Sigmoid colon (tissue), 7 donors: ENCODE data around the gene AATF. TPM values are rescaled to one million over a fixed set of nuclear protein-coding genes. Genes with fewer than 3 reads are reported as not detected.
"Not testable (repeated sequence)": the region's sequence is repeated elsewhere in the genome, so short reads cannot be mapped to it uniquely, and the experiment has no call there.

Experiments
- DNase-seq: peaks from one replicate; pipeline ENCODE4 v3.0.0-alpha.2; 2019
- H3K27ac ChIP-seq, 4 donors: fragments of 200-600 bp; sonication (generic); one replicate each; pipeline ENCODE4 v1.5.1; 2016 to 2019; ENCODE audit warnings: mild to moderate bottlenecking in 1 of 4
- H3K27me3 ChIP-seq, 3 donors: fragments of 200-600 bp; sonication (generic); one replicate each; pipeline ENCODE4 v1.5.1; 2019; ENCODE audit warnings: mild to moderate bottlenecking in 1 of 3
- H3K36me3 ChIP-seq, 4 donors: fragments of 200-600 bp; sonication (generic); one replicate each; pipeline ENCODE4 v1.5.1; 2016 to 2019
- H3K4me1 ChIP-seq, 4 donors: fragments of 200-600 bp; sonication (generic); one replicate each; pipeline ENCODE4 v1.5.1; 2017 to 2019
- H3K4me3 ChIP-seq, 4 donors: fragments of 200-600 bp; sonication (generic); one replicate each; pipeline ENCODE4 v1.5.1; 2017 to 2019; ENCODE audit warnings: mild to moderate bottlenecking in 2 of 4, moderate library complexity in 1 of 4
- H3K9me3 ChIP-seq, 4 donors: fragments of 200-600 bp in 3 of 4; sonication (generic) in 3 of 4; one replicate each; pipeline versions ENCODE4 v1.5.1 to v1.6.1; 2013 to 2019
- CTCF ChIP-seq, 4 experiments: fragments of 450-650 bp in 3 of 4; fragments of 200-600 bp in 1 of 4; IDR thresholded peaks; one replicate each; pipeline ENCODE4 v1.5.1; 2016 to 2019; ENCODE audit warnings: antibody characterized with exemption in 4 of 4, mild to moderate bottlenecking in 3 of 4, moderate library complexity in 2 of 4
- EP300 ChIP-seq, 4 donors: sonication (generic); formaldehyde crosslinking; IDR thresholded peaks; one replicate each; pipeline ENCODE4 v1.6.1; 2017; ENCODE audit warnings: antibody characterized with exemption in 4 of 4
- POLR2A ChIP-seq, 2 donors: fragments of 450-650 bp; IDR thresholded peaks; one replicate each; pipeline ENCODE4 v1.6.1; 2016; ENCODE audit warnings: antibody characterized with exemption in 2 of 2, mild to moderate bottlenecking in 2 of 2, moderate library complexity in 2 of 2
- POLR2AphosphoS5 ChIP-seq, 4 donors: sonication (generic); formaldehyde crosslinking; IDR thresholded peaks; one replicate each; pipeline ENCODE4 v1.6.1; 2017; ENCODE audit warnings: antibody characterized with exemption in 4 of 4
- WGBS, 2 donors: extraction: QIAGEN DNeasy Blood & Tissue Kit; methylation state at CpG; one replicate each; pipeline ENCODE4 v1.1.7; 2013; 5-methylcytosine and 5-hydroxymethylcytosine counted together
- intact Hi-C: fragments of 100-400 bp; cut with DNase I; formaldehyde crosslinking; loops from one replicate; pipeline ENCODE4 v1.15.1; 2023
- polyA plus RNA-seq, 3 donors: library from polyadenylated mRNA; stranded (reverse); fragments of 200-250 nt; gene quantifications; one replicate each; pipeline ENCODE4 v1.2.3, GENCODE V29; 2013
- total RNA-seq, 4 donors: library from RNA; depleted of rRNA; stranded (reverse); fragments of >200 nt; gene quantifications; one replicate each; pipeline ENCODE4 v1.1.0, GENCODE V29; 2016
- donor health status: healthy with polysubstance abuse.
- donor health status: Bipolar disorder and iron deficiency.
- donor health status: healthy.

AATF gene
- total and polyA plus RNA-seq, 7 donors, result 27.6 to 38.3 (median 33.2) TPM

GRCh38 chr17:37069087-37069486 lies 120.3 kb downstream of the AATF start:
- 29 to 83% methylated on average over 3 of the region's 3 CpGs for WGBS, 2 donors
- peaks cover 2 to 43% (median 11%) of the 10 kb centered on the region in 3 donors for H3K27me3 ChIP-seq
- TF ChIP-seq CTCF (IDR thresholded peaks at IDR 0.05), result no peak
- no peak for TF ChIP-seq EP300 (IDR thresholded peaks at IDR 0.05)
- no peak for TF ChIP-seq POLR2AphosphoS5 (IDR thresholded peaks at IDR 0.05)
- no peak for TF ChIP-seq POLR2A (IDR thresholded peaks at IDR 0.05)
- H3K36me3 ChIP-seq, result no peaks in the 10 kb centered on the region
- intact Hi-C loops, result no loop called here
- no peaks in the 10 kb centered on the region for H3K9me3 ChIP-seq
- no peaks in the 10 kb centered on the region for H3K4me1 ChIP-seq
- H3K27ac ChIP-seq, result no peak overlapping the region
- DNase-seq, result no peak
- H3K4me3 ChIP-seq, result no peak overlapping the region

- H3K27ac ChIP-seq, H3K9me3 ChIP-seq, H3K4me1 ChIP-seq, H3K27me3 ChIP-seq, H3K36me3 ChIP-seq, DNase-seq, H3K4me3 ChIP-seq, intact Hi-C loops: not testable (repeated sequence)
- WGBS, 2 donors, result 73 to 76% methylated on average over 3 of the region's 3 CpGs
Measured at GRCh38 chr17:37073464-37073863, 124.7 kb downstream of the AATF start.

GRCh38 chr17:37079065-37079708 lies 130.4 kb downstream of the AATF start:
- intact Hi-C loops, result no loop called here
- H3K9me3 ChIP-seq, result no peaks in the 10 kb centered on the region
- H3K36me3 ChIP-seq, result no peaks in the 10 kb centered on the region
- no peaks in the 10 kb centered on the region for H3K4me1 ChIP-seq
- H3K27me3 ChIP-seq, result peaks cover 0 to 5% (median 0%) of the 10 kb centered on the region in 3 donors
- DNase-seq, result no peak
- H3K27ac ChIP-seq, result no peak overlapping the region
- no peak for TF ChIP-seq POLR2A (IDR thresholded peaks at IDR 0.05)
- TF ChIP-seq POLR2AphosphoS5 (IDR thresholded peaks at IDR 0.05), result no peak
- TF ChIP-seq CTCF (IDR thresholded peaks at IDR 0.05), result no peak
- TF ChIP-seq EP300 (IDR thresholded peaks at IDR 0.05), result no peak
- WGBS, 2 donors, result 94 to 99% methylated on average over 2 of the region's 2 CpGs
- no peak overlapping the region for H3K4me3 ChIP-seq

DNA sequence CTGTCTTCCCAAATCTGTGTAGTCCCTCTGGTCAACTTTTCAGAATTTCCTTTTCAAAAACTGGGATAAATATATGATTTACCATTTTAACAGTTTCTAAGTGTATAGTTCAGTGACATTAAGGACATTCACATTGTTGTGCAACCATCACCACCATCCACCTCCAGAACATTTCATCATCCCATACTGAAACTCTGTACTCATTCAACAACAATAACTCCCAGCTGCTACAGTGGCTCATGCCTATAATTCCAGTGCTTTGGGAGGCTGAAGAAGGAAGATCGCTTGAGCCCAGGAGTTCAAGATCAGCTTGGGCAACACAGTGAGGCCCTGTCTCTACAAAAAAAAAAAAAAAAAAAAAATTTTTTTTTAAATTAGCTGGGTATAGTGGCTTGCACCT lies 131.0 kb downstream of the AATF start:
- 98% methylated on average over 1 of the region's 1 CpG for WGBS, 2 donors
- H3K36me3 ChIP-seq, result peaks cover 0 to 2% (median 0%) of the 10 kb centered on the region in 4 donors

GRCh38 chr17:37081287-37081686 lies 132.5 kb downstream of the AATF start:
- no peak for DNase-seq
- H3K27ac ChIP-seq, result no peak overlapping the region
- TF ChIP-seq CTCF (IDR thresholded peaks at IDR 0.05), result no peak
- no peaks in the 10 kb centered on the region for H3K9me3 ChIP-seq
- H3K4me1 ChIP-seq, result no peaks in the 10 kb centered on the region
- peaks cover 0 to 13% (median 6%) of the 10 kb centered on the region in 4 donors for H3K36me3 ChIP-seq
- no peak overlapping the region for H3K4me3 ChIP-seq
- intact Hi-C loops, result no loop called here
- peaks cover 0 to 2% (median 0%) of the 10 kb centered on the region in 3 donors for H3K27me3 ChIP-seq
- 88 to 91% methylated on average over 5 of the region's 5 CpGs for WGBS, 2 donors

More for the DNA sequence above, 131.0 kb downstream of the AATF start:
- DNase-seq, result no peak
- Histone ChIP-seq H3K4me3 (no peak overlapping the region), H3K9me3 (no peaks in the 10 kb centered on the region), H3K4me1 (no peaks in the 10 kb centered on the region), H3K27me3 (peaks cover 0 to 5% (median 0%) of the 10 kb centered on the region in 3 donors), H3K27ac (no peak overlapping the region)
- intact Hi-C loops, result no loop called here
- TF ChIP-seq CTCF (IDR thresholded peaks at IDR 0.05) (no peak), EP300 (IDR thresholded peaks at IDR 0.05) (no peak), POLR2A (IDR thresholded peaks at IDR 0.05) (no peak), POLR2AphosphoS5 (IDR thresholded peaks at IDR 0.05) (no peak)
